Stimulated activated naive CD4-positive, alpha-beta T cell (primary cell): Measurements from ENCODE around the gene TIMM13.

Experiments
- DNase-seq, 6 experiments: peaks; one replicate each; lab custom pipeline; 2025; lab: John Stamatoyannopoulos, UW

Gene TIMM13

DNA sequence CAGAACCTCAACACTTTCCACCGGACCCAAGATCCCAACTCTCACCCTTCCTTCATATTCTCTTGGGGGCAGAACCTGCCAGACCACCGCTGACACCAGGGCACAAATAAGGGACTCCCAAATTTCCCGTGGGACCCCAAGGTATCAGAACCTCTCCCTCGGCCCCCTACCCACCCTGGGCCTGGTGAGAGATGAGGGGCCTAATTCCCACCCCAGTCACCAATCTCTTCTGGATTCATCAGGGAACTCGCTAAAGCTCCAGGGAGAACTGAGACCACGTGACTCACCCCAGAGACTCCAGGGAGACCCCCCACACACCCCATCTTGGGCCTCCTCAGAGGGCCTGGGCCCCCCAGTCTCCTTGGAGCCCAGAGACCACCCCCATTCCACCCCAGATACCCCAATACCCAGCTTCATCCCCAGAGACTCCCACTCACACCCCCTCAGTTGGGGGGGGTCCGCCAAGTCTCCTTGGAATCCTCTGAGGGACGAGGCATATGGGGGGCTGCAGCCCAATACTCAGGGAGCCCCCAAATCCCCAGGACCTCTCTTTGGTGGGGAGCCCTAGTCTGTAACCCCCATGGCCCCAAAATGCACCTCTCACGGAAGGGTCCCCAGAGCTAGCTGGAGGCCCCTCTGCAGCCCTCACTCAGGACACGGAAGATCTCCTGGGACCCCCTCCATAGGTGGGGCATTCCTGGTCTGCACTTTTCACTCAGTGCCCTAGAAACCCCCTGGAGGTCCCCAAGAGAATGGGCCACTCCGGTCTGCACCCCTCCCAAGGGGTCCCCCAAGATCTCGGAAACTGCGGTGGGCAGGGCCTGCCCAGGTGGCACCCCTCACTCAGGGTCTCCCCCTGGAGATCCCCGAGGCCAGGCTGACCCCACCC lies 27.8 kb upstream of the TIMM13 start:
- DNase-seq = no peak

GRCh38 chr19:2454199-2454961 lies 27.0 kb upstream of the TIMM13 start:
- no peak for DNase-seq

- no peak for DNase-seq
Observed at GRCh38 chr19:2453431-2454025, 26.1 kb upstream of the TIMM13 start.

- no peak for DNase-seq
Observed at GRCh38 chr19:2451741-2452140, 24.4 kb upstream of the TIMM13 start.

DNA sequence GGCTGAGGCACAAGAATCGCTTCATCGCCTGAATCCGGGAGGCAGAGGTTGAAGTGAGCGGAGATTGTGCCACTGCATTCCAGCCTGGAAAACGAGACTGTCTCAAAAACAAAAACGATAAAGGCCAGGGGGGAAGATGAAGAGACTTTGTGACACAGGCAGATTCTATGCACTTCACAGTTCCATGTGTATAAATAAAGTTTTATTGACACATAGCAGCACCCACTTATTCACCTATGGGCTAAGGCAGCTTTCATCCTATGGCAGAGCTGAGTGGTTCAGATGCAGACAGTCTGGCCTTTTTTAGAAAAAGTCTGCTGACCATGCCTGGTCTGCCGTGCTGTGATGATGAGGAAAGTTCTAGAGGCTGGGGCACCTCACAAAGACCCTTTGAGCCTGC lies 23.8 kb upstream of the TIMM13 start:
- DNase-seq = no peak

GRCh38 chr19:2449019-2449418 lies 21.6 kb upstream of the TIMM13 start:
- DNase-seq = no peak

- DNase-seq = peak in 2 of 6 experiments; percentile 44 to 51
Observed at GRCh38 chr19:2446381-2446780, 19.0 kb upstream of the TIMM13 start.

DNA sequence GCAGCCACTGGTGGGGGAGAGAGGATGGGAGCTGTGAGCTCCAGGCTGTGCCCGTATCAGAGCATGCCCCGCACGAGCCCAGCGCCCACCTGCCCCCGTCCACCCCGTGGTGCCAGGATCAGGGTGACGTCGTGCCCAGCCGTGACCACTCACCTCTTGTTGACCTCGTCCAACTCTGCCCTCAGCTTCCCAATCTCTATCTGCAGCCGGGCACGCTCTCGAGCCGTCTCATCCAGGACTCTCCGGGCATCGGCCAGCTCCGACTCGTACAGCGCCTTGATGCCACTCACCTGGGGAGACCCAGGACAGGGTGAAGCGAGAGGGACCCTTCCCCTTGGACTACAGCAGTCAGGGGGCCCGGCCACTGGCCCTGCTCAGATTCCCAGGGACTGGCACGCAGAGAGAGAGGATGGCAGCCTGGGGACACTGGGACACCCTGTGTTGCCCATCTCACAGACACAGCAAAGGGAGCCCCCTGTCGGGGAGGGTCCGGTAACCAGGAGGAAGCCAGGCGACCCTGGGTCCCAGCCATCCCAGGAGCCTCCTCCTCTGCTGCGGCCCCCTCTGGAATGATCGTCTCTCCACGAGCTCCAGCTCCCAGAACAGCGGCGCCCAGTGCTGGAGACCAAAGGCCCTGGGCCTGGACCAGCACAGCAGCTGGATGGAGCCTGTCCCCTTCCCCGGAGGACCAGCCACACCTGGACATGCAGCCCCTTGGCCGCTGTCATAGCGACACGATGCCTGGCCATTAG lies 17.0 kb upstream of the TIMM13 start:
- DNase-seq = no peak

- DNase-seq = no peak
Observed at GRCh38 chr19:2443785-2444182, 16.4 kb upstream of the TIMM13 start.

DNA sequence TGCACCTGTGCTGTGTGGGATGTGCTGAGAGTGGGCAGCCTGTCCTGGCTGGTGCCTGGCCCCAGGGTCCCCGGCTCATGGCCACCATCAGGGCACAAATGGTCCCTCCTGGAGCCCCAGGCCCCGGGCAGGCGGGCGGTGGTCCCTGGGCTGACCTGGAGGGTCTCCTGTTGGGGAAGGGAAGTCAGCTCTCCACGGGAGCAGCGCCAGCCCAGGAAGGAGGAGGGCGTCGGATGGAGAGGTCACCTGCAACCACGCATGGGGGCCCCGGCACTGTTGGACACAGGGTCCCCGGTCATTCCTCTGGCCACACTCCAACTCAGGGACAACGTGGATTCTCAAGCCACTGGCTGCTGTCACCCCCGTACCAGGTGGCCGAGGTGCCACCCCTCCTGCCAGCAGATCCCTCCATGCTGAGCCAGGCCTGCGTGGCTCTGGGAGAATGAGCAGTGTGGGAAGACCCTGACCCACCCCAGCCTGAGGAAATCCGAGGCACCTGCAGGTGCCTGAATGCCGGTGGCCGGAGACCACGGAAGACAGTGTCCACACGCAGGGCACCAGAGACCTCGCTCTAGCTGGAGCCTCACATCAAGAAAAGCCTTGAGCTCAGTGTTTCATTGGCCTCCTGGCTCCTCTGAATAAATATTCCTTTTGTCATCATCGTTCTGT lies 15.9 kb upstream of the TIMM13 start:
- DNase-seq = no peak

GRCh38 chr19:2441096-2441752 lies 13.8 kb upstream of the TIMM13 start:
- no peak for DNase-seq

DNA sequence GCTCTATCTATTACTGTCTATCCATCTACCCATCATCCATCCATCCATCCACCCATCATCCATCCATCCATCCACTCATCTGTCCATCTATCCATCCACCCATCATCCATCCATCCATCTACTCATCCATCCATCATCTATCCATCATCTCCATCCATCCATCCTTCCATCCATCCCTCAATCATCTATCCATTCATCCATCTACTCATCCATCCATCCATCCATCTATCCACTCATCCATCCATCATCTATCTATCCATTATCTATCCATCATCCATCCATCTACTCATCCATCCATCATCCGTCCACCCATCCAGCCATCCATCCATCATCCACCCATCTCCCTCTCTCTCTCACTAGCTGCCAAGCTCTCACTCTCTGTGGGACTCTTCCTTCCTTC lies 13.1 kb upstream of the TIMM13 start:
- no peak for DNase-seq

GRCh38 chr19:2438178-2438577 lies 10.8 kb upstream of the TIMM13 start:
- no peak for DNase-seq

GRCh38 chr19:2436926-2437325 lies 9.5 kb upstream of the TIMM13 start:
- no peak for DNase-seq

DNA sequence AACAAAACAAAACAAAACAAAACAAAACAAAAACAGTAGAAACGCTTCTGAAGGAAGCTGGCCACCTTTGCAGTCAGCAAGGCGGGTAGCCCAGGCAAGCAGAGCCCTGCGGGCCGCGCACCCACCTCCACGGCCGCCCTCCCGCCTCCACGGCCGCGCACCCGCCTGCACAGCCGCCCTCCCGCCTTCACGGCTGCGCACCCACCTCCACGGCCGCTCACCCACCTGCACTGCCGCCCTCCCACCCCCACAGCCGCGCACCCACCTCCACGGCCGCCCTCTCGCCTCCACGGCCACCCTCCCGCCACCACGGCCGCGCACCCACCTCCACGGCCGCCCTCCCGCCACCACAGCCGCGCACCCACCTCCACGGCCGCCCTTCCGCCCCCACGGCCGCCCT lies 9.0 kb upstream of the TIMM13 start:
- no peak for DNase-seq

DNA sequence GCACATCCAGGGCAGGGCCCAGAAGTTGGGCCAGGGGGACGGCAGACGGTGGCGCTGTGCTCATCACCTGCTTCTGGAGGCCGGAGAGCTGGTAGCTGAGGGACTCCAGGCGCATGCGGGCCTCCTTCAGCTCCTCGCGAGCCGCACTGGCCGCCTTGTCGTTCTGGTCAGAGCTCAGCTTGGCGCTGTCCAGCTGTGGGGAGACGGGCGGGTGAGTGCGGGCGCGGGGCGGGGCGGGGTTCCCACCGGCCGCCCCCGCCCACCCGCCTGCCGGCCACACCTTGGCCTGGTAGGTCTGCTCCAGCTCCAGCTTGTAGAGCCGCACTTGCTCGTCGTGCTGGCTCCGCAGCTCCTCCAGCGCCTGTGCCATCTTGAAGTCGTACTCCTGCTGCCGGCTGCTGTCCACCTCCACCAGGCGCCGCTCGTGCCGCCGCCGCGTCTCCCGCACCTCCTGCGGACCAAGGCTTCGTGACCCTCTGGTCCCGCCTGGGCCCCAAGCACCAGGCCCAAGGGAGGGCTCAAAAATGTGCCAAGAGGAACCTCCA lies 7.4 kb upstream of the TIMM13 start:
- DNase-seq = no peak

DNA sequence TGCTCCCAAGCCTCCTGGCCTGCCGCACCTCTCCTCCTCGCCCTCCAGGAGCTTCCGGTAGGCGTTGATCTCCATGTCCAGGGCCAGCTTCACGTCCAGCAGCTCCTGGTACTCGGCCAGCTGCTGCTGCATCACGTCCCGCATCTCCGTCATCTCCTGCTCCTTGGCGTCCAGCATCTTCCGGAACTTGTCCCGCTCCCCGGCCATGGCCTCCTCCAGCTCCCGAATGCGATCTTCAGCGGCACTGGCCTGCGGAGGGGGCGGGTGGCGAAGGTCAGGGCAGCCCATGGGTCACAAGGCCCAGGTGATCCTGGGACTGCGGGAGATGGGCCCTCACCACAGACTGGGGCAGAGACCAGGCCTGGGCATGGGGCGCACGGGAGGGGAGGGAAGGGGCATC lies 6.9 kb upstream of the TIMM13 start:
- no peak for DNase-seq

DNA sequence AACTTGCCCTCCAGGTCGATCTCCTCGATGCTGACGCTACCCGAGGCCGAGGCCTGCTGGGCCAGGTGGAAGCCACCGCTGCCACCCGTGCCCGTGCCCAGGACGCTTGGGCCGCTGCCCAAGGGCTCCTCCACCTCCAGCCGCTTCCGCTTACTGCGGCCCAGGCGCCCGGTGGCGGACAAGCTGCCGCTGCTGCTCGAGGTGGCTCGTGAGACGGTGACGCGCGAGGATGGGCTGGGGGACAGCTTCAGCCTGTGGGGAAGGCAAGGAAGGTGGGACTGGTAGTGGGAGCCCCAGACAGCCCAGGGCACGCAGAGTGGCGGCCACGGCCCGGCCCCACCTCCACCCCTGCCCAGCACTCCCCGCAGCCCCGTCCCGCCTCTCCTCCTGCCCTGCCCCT lies 6.5 kb upstream of the TIMM13 start:
- DNase-seq = no peak

- no peak for DNase-seq
Observed at GRCh38 chr19:2432131-2432848, 4.9 kb upstream of the TIMM13 start.
